Esophagus squamous epithelium (tissue), 4 donors: Measurements from ENCODE around the gene JAZF1.

Experiments used
- CTCF ChIP-seq, 6 experiments: fragments of 450-650 bp in 4 of 6; fragments of 200-600 bp in 2 of 6; sonication (generic) in 2 of 6; IDR thresholded peaks; one replicate each; pipeline ENCODE4 v1.5.1; 2016 to 2019; ENCODE audit warnings: antibody characterized with exemption in 6 of 6, mild to moderate bottlenecking in 4 of 6, moderate library complexity in 4 of 6
- POLR2A ChIP-seq, 4 donors: fragments of 450-650 bp; IDR thresholded peaks; one replicate each; pipeline ENCODE4 v1.6.1; 2017; ENCODE audit warnings: antibody characterized with exemption in 4 of 4, mild to moderate bottlenecking in 4 of 4, moderate library complexity in 3 of 4

GRCh38 chr7:27965650-27966049, 214.9 kb downstream of the JAZF1 start:
- no peak for TF ChIP-seq POLR2A (IDR thresholded peaks at IDR 0.05)
- TF ChIP-seq CTCF (IDR thresholded peaks at IDR 0.05) = no peak
